Measurements from ENCODE around the gene CAMK1.

DNA sequence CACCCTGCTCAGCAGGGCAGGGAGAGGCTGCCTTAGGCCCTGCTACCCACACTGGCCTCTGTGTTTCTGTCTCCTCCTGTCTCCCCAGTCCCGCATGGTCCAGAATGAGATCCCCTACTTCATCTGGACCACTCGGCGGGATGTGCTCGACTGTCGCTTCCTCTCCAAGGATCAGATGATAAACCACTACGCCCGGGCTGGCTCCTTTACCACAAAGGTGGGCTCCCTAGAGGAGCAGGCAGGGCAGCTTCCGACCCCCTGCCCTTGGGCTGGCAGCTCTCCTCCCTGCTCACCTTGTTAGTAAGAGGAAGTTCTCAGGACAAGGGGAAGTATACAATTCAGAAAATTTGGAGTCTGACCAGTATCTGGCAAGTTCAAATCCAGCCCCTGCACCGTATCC lies 46.2 kb upstream of the CAMK1 start:
- TF ChIP-seq POLR2A (IDR thresholded peaks at IDR 0.05; ENCODE audit: low read depth, low read length): 0 out of 2 replicates have a peak, but pooled peaks have one; percentile 8
- no peak for TF ChIP-seq TAF1 (IDR thresholded peaks at IDR 0.05; ENCODE audit: borderline replicate concordance, low read depth, low read length)
- no peak for TF ChIP-seq POLR2AphosphoS5 (IDR thresholded peaks at IDR 0.05; ENCODE audit: low read depth, low read length)

Measured in GM12892 (cell line).